Measurements from ENCODE around the gene FAM98C.
A peak's percentile ranks its signal among the peaks of the same experiment; 100 is the strongest.
"Not testable (repeated sequence)": the region's sequence is repeated elsewhere in the genome, so short reads cannot be mapped to it uniquely, and the experiment has no call there.

FAM98C gene

GRCh38 chr19:38399081-38399480 lies 3.8 kb upstream of the FAM98C start:
- DNase-seq (ENCODE audit: low read depth), result no peak

GRCh38 chr19:38399537-38399936 lies 3.4 kb upstream of the FAM98C start:
- no peak for DNase-seq (ENCODE audit: low read depth)

GRCh38 chr19:38400361-38400760 lies 2.5 kb upstream of the FAM98C start:
- DNase-seq (ENCODE audit: low read depth), result no peak

GRCh38 chr19:38401148-38401547 lies 1.7 kb upstream of the FAM98C start:
- no peak for DNase-seq (ENCODE audit: low read depth)

- no peak for DNase-seq (ENCODE audit: low read depth)
These were observed 298 bp upstream of the FAM98C start for GRCh38 chr19:38402623-38402966.

GRCh38 chr19:38404858-38405257 lies 2.0 kb downstream of the FAM98C start:
- DNase-seq (ENCODE audit: low read depth), result no peak

GRCh38 chr19:38405276-38405675 lies 2.4 kb downstream of the FAM98C start:
- DNase-seq (ENCODE audit: low read depth), result no peak

GRCh38 chr19:38409631-38410133 lies 6.8 kb downstream of the FAM98C start:
- DNase-seq (ENCODE audit: low read depth), result peak; percentile 57

- DNase-seq (ENCODE audit: low read depth), result not testable (repeated sequence)
These were observed 7.5 kb downstream of the FAM98C start for GRCh38 chr19:38410407-38410806.

- no peak for DNase-seq (ENCODE audit: low read depth)
These were observed 8.3 kb downstream of the FAM98C start for GRCh38 chr19:38411041-38411712.

- not testable (repeated sequence) for DNase-seq (ENCODE audit: low read depth)
These were observed 9.0 kb downstream of the FAM98C start for GRCh38 chr19:38411898-38412297.

- no peak for DNase-seq (ENCODE audit: low read depth)
These were observed 9.6 kb downstream of the FAM98C start for GRCh38 chr19:38412491-38412890.

GRCh38 chr19:38412961-38413360 lies 10.1 kb downstream of the FAM98C start:
- DNase-seq (ENCODE audit: low read depth), result no peak

GRCh38 chr19:38413416-38413815 lies 10.5 kb downstream of the FAM98C start:
- DNase-seq (ENCODE audit: low read depth), result no peak

- no peak for DNase-seq (ENCODE audit: low read depth)
These were observed 14.3 kb downstream of the FAM98C start for GRCh38 chr19:38417146-38417543.

GRCh38 chr19:38417544-38418506 lies 14.9 kb downstream of the FAM98C start:
- DNase-seq (ENCODE audit: low read depth), result no peak

GRCh38 chr19:38420935-38421334 lies 18.0 kb downstream of the FAM98C start:
- DNase-seq (ENCODE audit: low read depth), result no peak

GRCh38 chr19:38421856-38422255 lies 19.0 kb downstream of the FAM98C start:
- no peak for DNase-seq (ENCODE audit: low read depth)

- DNase-seq (ENCODE audit: low read depth), result no peak
These were observed 19.5 kb downstream of the FAM98C start for GRCh38 chr19:38422438-38422837.

GRCh38 chr19:38424272-38424671 lies 21.4 kb downstream of the FAM98C start:
- DNase-seq (ENCODE audit: low read depth), result no peak

GRCh38 chr19:38425222-38425809 lies 22.4 kb downstream of the FAM98C start:
- DNase-seq (ENCODE audit: low read depth), result no peak

GRCh38 chr19:38425810-38426466 lies 23.0 kb downstream of the FAM98C start, which contains the start of gene RASGRP4:
Gene RASGRP4, minus strand, starts transcription at chr19:38426219. Its CDS starts 128 bp downstream, at chr19:38426091.
- DNase-seq (ENCODE audit: low read depth), result no peak

Measured in stromal cell of bone marrow (primary cell).